ENCODE results near the gene TRIM24.

DNA sequence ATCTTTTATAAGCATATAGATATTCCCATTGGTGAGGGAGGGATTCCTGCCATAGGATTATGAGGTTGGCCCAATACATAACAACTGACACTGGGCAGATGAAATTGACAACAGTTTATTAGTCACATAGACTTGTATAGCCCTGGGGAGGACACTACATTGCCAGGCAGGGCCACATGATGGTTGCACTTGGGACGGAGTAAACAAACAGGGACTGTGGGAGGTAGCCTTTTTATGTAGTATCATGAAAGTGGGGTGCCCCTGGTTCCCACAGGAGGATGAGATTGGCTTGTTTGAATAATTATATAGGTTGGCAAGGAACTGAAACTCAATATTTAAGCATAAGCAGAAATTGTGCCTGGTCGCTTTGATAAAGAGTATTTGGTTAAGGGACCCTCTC lies 23.5 kb downstream of the TRIM24 start:
- TF ChIP-seq POLR2A (IDR thresholded peaks at IDR 0.05; ENCODE audit: low read length): no peak
- no peak for TF ChIP-seq GATA1 (IDR thresholded peaks at IDR 0.05; ENCODE audit: low read depth, low read length)
